DLD1 (cell line): ENCODE results near the gene PGAM2.
"Not testable (repeated sequence)": the region's sequence is repeated elsewhere in the genome, so short reads cannot be mapped to it uniquely, and the experiment has no call there.

ENCODE experiments used
- in situ Hi-C: cut with HindIII; loops from 2 replicates; pipeline ENCODE4 v1.10.0; 2017; ENCODE audit warnings: low sequenced_read_pairs

Gene PGAM2

GRCh38 chr7:44033971-44034844 lies 31.2 kb downstream of the PGAM2 start:
- in situ Hi-C loops = not testable (repeated sequence)

GRCh38 chr7:44032031-44032430 lies 33.3 kb downstream of the PGAM2 start:
- in situ Hi-C loops = not testable (repeated sequence)

DNA sequence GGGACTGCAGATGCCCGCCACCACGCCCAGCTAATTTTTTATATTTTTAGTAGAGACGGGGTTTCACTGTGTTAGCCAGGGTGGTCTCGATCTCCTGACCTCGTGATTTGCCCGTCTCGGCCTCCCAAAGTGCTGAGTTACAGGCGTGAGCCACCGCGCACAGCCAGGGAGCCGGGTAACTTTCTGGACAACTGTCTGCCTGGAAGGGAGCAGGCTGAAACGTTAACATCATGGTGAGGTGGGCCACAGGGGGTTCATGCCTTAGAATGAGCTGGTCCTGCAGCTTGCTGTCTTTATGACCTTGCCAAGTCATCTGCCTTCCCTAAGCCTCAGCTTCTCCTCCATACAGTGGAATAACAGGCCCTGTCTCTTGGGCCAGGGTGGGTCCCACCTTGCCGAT lies 34.0 kb downstream of the PGAM2 start:
- in situ Hi-C loops = not testable (repeated sequence)

GRCh38 chr7:44030029-44030428 lies 35.3 kb downstream of the PGAM2 start:
- in situ Hi-C loops = not testable (repeated sequence)

DNA sequence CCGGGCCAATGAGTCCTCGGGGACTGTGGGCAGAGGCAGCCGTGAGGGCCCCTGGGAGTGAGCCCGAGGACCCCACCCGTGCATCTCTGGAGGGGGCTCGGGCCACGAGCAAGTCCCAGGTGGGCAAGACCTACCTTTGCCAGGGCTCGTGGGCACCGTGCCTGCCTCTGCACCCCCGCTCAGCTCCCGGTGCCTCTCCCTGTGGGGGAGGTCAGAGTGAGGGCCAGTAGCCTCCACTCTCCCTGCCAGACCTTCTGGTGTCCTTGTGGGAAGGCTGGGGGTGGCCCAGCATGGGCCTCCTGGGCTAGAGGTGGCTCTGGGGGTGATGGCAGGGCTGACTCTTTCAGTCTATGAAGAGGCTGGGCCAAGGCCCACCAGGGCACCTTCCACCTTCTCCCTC lies 35.9 kb downstream of the PGAM2 start:
- in situ Hi-C loops = not testable (repeated sequence)

GRCh38 chr7:44022796-44023467 lies 42.4 kb downstream of the PGAM2 start:
- in situ Hi-C loops = not testable (repeated sequence)

DNA sequence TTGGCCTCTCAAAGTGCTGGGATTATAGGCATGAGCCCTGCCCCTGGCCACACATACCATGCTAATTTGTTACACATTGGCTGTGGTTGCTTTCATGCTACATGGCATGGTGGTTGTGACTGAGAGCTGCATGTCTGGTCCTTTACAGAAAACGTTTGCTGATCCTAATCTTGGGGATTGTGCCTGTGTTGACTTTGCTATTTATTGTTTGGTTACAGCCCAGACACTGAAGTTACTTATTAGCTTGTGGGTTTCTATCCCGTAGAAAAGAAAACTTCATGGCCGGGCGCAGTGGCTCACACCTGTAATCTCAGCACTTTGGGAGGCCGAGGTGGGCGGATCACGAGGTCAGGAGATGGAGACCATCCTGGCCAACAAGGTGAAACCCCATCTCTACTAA lies 43.3 kb downstream of the PGAM2 start:
- in situ Hi-C loops = not testable (repeated sequence)

- in situ Hi-C loops = not testable (repeated sequence)
Measured at GRCh38 chr7:44019825-44020224, 45.5 kb downstream of the PGAM2 start.

DNA sequence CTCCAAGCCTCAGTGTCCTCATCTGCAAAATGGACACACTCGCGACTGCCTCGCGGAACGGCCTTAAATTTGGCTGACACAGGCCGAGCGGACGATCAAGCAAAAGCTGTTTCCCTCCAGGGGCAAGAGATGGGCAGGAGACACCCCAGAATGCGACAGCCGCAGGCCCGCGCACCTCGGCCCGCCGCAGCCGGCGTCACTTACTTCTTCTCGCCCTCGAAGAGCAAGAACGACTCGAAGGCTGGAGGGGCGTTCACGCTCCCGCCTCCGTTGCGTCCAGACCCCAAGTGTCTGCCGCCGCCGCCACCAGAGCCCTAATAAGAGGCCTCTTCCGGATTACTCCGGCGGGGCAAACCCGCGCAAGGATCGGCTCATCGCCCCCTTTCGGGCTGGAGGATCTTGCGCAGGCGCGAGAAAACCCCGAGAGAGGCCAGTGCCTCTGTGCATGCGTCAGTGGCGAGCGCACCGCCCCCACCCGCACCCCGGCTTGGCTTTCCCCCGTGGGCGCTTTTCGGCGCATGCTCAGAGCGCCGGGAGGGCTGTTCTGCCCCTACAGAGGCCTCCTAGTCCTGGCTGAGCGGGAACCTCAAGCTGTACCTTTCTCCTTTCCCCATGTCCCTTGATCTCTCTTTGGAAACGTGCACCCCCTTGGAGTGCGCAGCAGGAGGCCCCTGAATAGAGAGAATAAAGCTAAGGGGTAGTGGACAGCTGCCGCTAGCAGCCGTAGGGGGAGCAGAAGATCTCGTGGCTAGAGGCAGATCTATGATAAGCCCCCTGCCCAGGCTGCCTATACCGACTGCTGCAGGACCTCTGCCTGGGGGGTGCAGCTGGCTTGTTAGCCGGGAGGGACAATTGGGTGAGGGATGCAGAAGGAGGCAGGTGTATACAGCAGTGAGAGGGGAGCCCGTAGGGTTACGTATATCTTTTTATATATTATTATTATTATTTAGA lies 46.2 kb downstream of the PGAM2 start:
- in situ Hi-C loops = not testable (repeated sequence)

DNA sequence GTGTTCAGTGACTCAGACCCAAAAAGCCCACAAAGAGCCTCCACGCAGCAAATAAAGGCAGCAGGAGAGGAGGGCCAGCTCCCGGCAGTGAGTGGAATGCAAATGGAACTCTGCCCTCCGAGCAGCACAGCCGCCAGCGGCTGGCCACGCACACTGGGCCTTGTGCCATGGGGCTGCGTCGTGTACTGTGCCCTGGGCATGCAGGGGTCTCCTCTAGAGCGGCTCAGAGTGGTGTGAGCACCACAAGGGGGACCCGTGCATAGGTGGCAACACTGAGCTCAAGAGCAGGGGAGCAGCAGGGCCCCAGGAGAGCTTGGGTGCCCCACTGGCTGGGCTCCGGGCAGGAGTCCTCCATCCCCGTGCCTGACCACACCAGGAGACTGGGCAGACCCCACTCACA lies 50.3 kb downstream of the PGAM2 start:
- in situ Hi-C loops = not testable (repeated sequence)
